ENCODE results near the gene RASGRF1. TPM values are rescaled to one million over a fixed set of nuclear protein-coding genes. Genes with fewer than 3 reads are reported as not detected.

The RASGRF1 gene
- total RNA-seq, 1 experiment from 2014 or later, result 1.6 TPM

GRCh38 chr15:78979456-78980320, 110.9 kb downstream of the RASGRF1 start:
- peak; percentile 88 for DNase-seq (ENCODE audit: low spot score)
- in situ Hi-C loops (cut with HindIII; ENCODE audit: low sequenced_read_pairs), result no loop called here

GRCh38 chr15:78978601-78979179, 111.9 kb downstream of the RASGRF1 start:
- DNase-seq (ENCODE audit: low spot score), result no peak
- in situ Hi-C loops (cut with HindIII; ENCODE audit: low sequenced_read_pairs), result no loop called here

GRCh38 chr15:78977591-78978347, 112.8 kb downstream of the RASGRF1 start:
- no peak for DNase-seq (ENCODE audit: low spot score)
- in situ Hi-C loops (cut with HindIII; ENCODE audit: low sequenced_read_pairs), result no loop called here

GRCh38 chr15:78977091-78977571, 113.4 kb downstream of the RASGRF1 start:
- in situ Hi-C loops (cut with HindIII; ENCODE audit: low sequenced_read_pairs), result no loop called here
- no peak for DNase-seq (ENCODE audit: low spot score)

- DNase-seq (ENCODE audit: low spot score), result no peak
- in situ Hi-C loops (cut with HindIII; ENCODE audit: low sequenced_read_pairs), result no loop called here
Measured at GRCh38 chr15:78976691-78977090, 113.9 kb downstream of the RASGRF1 start.

GRCh38 chr15:78974272-78974918, 116.2 kb downstream of the RASGRF1 start:
- in situ Hi-C loops (cut with HindIII; ENCODE audit: low sequenced_read_pairs), result no loop called here
- no peak for DNase-seq (ENCODE audit: low spot score)

- in situ Hi-C loops (cut with HindIII; ENCODE audit: low sequenced_read_pairs), result no loop called here
- DNase-seq (ENCODE audit: low spot score), result no peak
Measured at GRCh38 chr15:78969687-78970349, 120.8 kb downstream of the RASGRF1 start.

GRCh38 chr15:78968539-78969271, 121.9 kb downstream of the RASGRF1 start:
- DNase-seq (ENCODE audit: low spot score), result no peak
- in situ Hi-C loops (cut with HindIII; ENCODE audit: low sequenced_read_pairs), result no loop called here

GRCh38 chr15:78968114-78968513, 122.5 kb downstream of the RASGRF1 start:
- no peak for DNase-seq (ENCODE audit: low spot score)
- in situ Hi-C loops (cut with HindIII; ENCODE audit: low sequenced_read_pairs), result no loop called here

- in situ Hi-C loops (cut with HindIII; ENCODE audit: low sequenced_read_pairs), result no loop called here
Measured at GRCh38 chr15:78960308-78960707, 130.3 kb downstream of the RASGRF1 start.

GRCh38 chr15:78959360-78959759, 131.2 kb downstream of the RASGRF1 start:
- in situ Hi-C loops (cut with HindIII; ENCODE audit: low sequenced_read_pairs), result no loop called here
- no peak for DNase-seq (ENCODE audit: low spot score)

More at GRCh38 chr15:78960308-78960707, 130.3 kb downstream of the RASGRF1 start:
- no peak for DNase-seq (ENCODE audit: low spot score)

GRCh38 chr15:78957416-78958093, 133.0 kb downstream of the RASGRF1 start:
- no peak for DNase-seq (ENCODE audit: low spot score)
- in situ Hi-C loops (cut with HindIII; ENCODE audit: low sequenced_read_pairs), result no loop called here

GRCh38 chr15:78956937-78957336, 133.6 kb downstream of the RASGRF1 start:
- no peak for DNase-seq (ENCODE audit: low spot score)
- in situ Hi-C loops (cut with HindIII; ENCODE audit: low sequenced_read_pairs), result no loop called here

- in situ Hi-C loops (cut with HindIII; ENCODE audit: low sequenced_read_pairs), result no loop called here
- DNase-seq (ENCODE audit: low spot score), result no peak
Measured at GRCh38 chr15:78955355-78955754, 135.2 kb downstream of the RASGRF1 start.

- in situ Hi-C loops (cut with HindIII; ENCODE audit: low sequenced_read_pairs), result no loop called here
- DNase-seq (ENCODE audit: low spot score), result no peak
Measured at GRCh38 chr15:78951841-78952238, 138.7 kb downstream of the RASGRF1 start.

- DNase-seq (ENCODE audit: low spot score), result peak; percentile 21
- in situ Hi-C loops (cut with HindIII; ENCODE audit: low sequenced_read_pairs), result no loop called here
Measured at GRCh38 chr15:78950902-78951840, 139.4 kb downstream of the RASGRF1 start.

- in situ Hi-C loops (cut with HindIII; ENCODE audit: low sequenced_read_pairs), result no loop called here
- no peak for DNase-seq (ENCODE audit: low spot score)
Measured at GRCh38 chr15:78950343-78950742, 140.2 kb downstream of the RASGRF1 start.

All from G401 (cell line).